Pancreas (tissue), 10 donors: ENCODE results near the gene MTHFD1L. TPM values are rescaled to one million over a fixed set of nuclear protein-coding genes. Genes with fewer than 3 reads are reported as not detected.
A peak's percentile ranks its signal among the peaks of the same experiment; 100 is the strongest.
"Not testable (repeated sequence)": the region's sequence is repeated elsewhere in the genome, so short reads cannot be mapped to it uniquely, and the experiment has no call there.

Experiments used
- ATAC-seq, 4 donors: fragments of 200-7000 bp; cut with Tn5 transposase; one replicate each; pipeline versions ENCODE4 v1.8.0 to v1.9.1; 2020; ENCODE audit warnings: mild to moderate bottlenecking in 4 of 4, moderate library complexity in 4 of 4
- DNase-seq, 6 donors: peaks; one replicate each; pipeline ENCODE4 v3.0.0-alpha.2; 2020
- FAIRE-seq: peaks from 2 replicates; lab custom pipeline; 2012; peaks lifted over from hg19 to GRCh38; lab: Jason Lieb, UNC
- H3K27ac ChIP-seq, 4 donors: fragments of 200-600 bp; sonication (generic); 1 replicate in 3 of 4; 2 replicates in 1 of 4; pipeline versions ENCODE4 v1.5.0 to v1.8.0; 2020
- H3K27me3 ChIP-seq, 4 donors: fragments of 200-600 bp; one replicate each; pipeline ENCODE4 v1.8.0; 2021
- H3K36me3 ChIP-seq, 3 donors: fragments of 200-600 bp; sonication (generic) in 1 of 3; one replicate each; pipeline versions ENCODE4 v1.5.0 to v1.8.0; 2020 to 2021
- H3K4me1 ChIP-seq, 3 donors: fragments of 200-600 bp; one replicate each; pipeline ENCODE4 v1.8.0; 2021
- H3K4me3 ChIP-seq, 4 donors: fragments of 200-600 bp; sonication (generic) in 2 of 4; one replicate each; pipeline versions ENCODE4 v1.5.0 to v1.8.0; 2020 to 2021
- H3K9me3 ChIP-seq, 4 donors: fragments of 200-600 bp; one replicate each; pipeline ENCODE4 v1.8.0; 2021
- WGBS, 2 donors: extraction: QIAGEN DNeasy Blood & Tissue Kit; methylation state at CpG; one replicate each; pipeline ENCODE4 v1.1.7; 2013; 5-methylcytosine and 5-hydroxymethylcytosine counted together
- intact Hi-C, 3 donors: fragments of 100-400 bp; cut with DNase I; formaldehyde crosslinking; loops; one replicate each; pipeline versions ENCODE4 v1.11.1 to v1.14.2; 2022
- polyA plus RNA-seq, 2 donors: library from polyadenylated mRNA; stranded (reverse); fragments of 200-250 nt; gene quantifications; one replicate each; pipeline ENCODE4 v1.2.3, GENCODE V29; 2013
- total RNA-seq, 6 donors: library from RNA; stranded (reverse); fragmentation: NEBNext Ultra II Directional in 4 of 6; extraction: Animal tissue kit (Norgen Biotek cat#: 25700) in 4 of 6; gene quantifications; one replicate each; pipeline versions ENCODE4 v1.2.1 to v1.2.4, GENCODE V29; 2021 to 2023
- TF ChIP-seq, protein P1 (sequence below), 4 donors: fragments of 200-600 bp; sonication (generic) in 3 of 4; IDR thresholded peaks; one replicate each; pipeline versions ENCODE4 v1.5.0 to v1.8.0; 2021; ENCODE audit warnings: antibody characterized with exemption in 4 of 4
- donor health status: healthy with polysubstance abuse.
- donor health status: DM: no; HTN: no; CAD: no; lungs with moderate emphysema.
- donor health status: DM: no; HTN: no; CAD: no.
- donor health status: control.
- donor health status: control.
- donor health status: Bipolar disorder and iron deficiency.
- donor health status: DM: yes; HTN: yes; CAD: no.
- donor health status: DM: no; HTN: no; CAD: no.
- donor health status: DM: no; HTN: no; CAD: no.
- donor health status: DM: yes; HTN: yes; CAD: no.

Gene MTHFD1L
- total and polyA plus RNA-seq, 8 donors = 3.2 to 26.5 (median 9.0) TPM

DNA sequence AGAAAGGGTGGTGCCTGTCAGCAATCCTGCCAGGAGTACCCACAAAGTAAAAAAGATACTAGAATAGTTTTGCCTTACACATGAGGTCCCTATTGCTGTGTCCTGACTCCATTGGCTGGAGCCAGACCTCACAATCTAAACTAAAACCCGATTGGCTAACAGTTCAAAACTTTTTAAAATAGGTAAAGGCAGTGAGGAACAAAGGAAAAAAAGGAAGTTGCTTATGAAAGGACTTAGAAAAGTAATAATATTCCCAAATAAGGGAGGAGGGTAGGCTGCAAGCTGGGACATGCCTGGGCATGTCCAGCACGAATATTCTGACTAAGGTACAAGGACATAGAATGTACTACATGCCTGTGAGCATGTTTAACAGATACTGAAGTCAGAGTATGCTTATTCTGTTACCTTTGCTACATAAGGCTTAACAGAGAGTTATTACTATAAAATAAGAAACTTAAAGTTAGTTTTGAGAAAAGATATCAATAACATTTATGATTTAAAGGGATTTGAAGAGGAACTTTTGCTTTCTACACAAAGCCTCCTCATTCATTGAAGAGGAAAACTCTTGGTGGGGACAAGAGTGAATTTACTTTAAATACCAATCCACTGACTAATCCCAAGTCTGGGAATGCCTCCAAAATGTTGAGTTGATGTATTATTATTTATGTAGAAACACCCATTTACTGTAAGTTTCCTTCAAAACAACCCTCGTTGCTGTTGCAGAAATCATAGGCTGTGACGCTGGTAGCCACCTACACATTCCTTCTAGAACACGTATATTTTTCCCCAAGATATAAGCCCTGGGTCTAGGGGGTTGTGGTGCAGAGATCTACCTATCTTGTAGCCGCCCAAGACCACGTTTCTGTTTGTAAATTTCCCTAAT lies 8.2 kb upstream of the MTHFD1L start:
- H3K27ac ChIP-seq = peak overlapping the region; percentile 34 to 75 (median 58)
- no peak for FAIRE-seq

DNA sequence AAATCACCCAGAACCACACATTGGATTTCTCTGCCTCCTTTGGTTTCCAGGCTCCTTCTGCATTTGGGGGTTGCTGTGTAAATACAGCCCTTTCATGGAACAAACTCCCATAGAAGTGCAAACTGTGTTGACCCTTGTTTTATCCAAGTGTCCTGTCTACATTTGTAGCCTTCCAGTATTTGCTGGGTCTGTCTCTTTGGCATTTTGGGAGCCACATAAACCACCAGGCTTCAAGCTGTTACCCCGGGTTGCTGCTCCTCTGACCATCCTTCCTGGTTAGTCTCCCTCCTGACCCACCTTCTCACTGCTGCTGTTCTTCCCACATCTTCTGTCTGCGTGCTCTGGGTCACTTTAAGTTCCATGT lies 7.6 kb upstream of the MTHFD1L start:
- FAIRE-seq (no peak), ATAC-seq (peak in 3 of 4 donors; percentile 17 to 25 (median 20)), DNase-seq (no peak)
- peak overlapping the region; percentile 34 to 75 (median 58) for H3K27ac ChIP-seq
- intact Hi-C loops = no loop called here
- no peak overlapping the region for H3K4me3 ChIP-seq
- no peaks in the 10 kb centered on the region for H3K9me3 ChIP-seq
- TF ChIP-seq, protein P1, sequence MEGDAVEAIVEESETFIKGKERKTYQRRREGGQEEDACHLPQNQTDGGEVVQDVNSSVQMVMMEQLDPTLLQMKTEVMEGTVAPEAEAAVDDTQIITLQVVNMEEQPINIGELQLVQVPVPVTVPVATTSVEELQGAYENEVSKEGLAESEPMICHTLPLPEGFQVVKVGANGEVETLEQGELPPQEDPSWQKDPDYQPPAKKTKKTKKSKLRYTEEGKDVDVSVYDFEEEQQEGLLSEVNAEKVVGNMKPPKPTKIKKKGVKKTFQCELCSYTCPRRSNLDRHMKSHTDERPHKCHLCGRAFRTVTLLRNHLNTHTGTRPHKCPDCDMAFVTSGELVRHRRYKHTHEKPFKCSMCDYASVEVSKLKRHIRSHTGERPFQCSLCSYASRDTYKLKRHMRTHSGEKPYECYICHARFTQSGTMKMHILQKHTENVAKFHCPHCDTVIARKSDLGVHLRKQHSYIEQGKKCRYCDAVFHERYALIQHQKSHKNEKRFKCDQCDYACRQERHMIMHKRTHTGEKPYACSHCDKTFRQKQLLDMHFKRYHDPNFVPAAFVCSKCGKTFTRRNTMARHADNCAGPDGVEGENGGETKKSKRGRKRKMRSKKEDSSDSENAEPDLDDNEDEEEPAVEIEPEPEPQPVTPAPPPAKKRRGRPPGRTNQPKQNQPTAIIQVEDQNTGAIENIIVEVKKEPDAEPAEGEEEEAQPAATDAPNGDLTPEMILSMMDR (IDR thresholded peaks at IDR 0.05) = no peak
- WGBS, 2 donors = 85 to 88% methylated on average over 2 of the region's 2 CpGs
- no peaks in the 10 kb centered on the region for H3K36me3 ChIP-seq
- H3K27me3 ChIP-seq = no peaks in the 10 kb centered on the region
- peaks cover 0 to 16% (median 14%) of the 10 kb centered on the region in 3 donors for H3K4me1 ChIP-seq

More for the DNA sequence above, 8.2 kb upstream of the MTHFD1L start:
- no peaks in the 10 kb centered on the region for H3K9me3 ChIP-seq
- H3K36me3 ChIP-seq = no peaks in the 10 kb centered on the region
- H3K27me3 ChIP-seq = no peaks in the 10 kb centered on the region
- ATAC-seq (peak; percentile 86 to 91 (median 88)), DNase-seq (no peak)
- no peak overlapping the region for H3K4me3 ChIP-seq
- TF ChIP-seq, protein P1 (IDR thresholded peaks at IDR 0.05) = no peak
- WGBS, 2 donors = 46 to 52% methylated on average over 7 of the region's 7 CpGs
- peaks cover 0 to 16% (median 14%) of the 10 kb centered on the region in 3 donors for H3K4me1 ChIP-seq
- intact Hi-C loops = no loop called here

- not testable (repeated sequence) for H3K27ac ChIP-seq
- H3K4me1 ChIP-seq = peaks cover 4 to 14% (median 13%) of the 10 kb centered on the region in 3 donors
Observed at GRCh38 chr6:150861448-150862168, 3.9 kb upstream of the MTHFD1L start.

DNA sequence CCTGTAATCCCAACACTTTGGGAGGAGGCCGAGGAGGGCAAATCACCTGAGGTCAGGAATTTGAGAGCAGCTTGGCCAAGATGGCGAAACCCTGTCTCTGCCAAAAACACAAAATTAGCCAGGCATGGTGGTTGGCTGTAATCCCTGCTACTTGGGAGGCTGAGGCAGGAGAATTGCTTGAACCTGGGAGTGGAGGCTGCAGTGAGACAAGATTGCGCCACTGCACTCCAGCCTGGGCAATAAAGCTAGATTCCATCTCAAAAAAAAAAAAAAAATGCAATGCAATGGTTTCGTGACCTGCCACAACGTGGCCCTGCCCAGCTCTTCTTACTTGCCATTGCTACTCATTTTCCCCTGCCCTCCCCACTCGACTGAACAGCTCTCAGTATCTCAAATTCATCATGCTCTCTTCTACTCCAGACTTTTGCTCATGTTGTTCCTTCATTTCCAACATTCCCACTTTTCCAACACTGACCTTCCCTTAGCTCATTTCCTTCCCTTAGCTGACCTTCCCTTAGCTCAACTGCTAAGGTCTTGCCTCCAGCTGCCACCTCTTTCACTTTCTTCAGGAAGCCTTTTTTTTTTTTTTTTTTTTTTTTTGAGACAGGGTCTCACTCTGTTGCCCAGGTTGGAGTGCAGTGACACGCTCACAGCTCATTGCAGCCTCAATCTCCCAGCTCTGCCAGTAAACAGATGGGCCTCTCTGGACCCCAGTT lies 2.1 kb upstream of the MTHFD1L start:
- FAIRE-seq = no peak
- WGBS, 2 donors = 76 to 88% methylated on average over 7 of the region's 7 CpGs

More at GRCh38 chr6:150861448-150862168, 3.9 kb upstream of the MTHFD1L start:
- H3K36me3 ChIP-seq, DNase-seq, H3K9me3 ChIP-seq, H3K27me3 ChIP-seq, H3K4me3 ChIP-seq, intact Hi-C loops, FAIRE-seq, ATAC-seq: not testable (repeated sequence)
- 55 to 57% methylated on average over 8 of the region's 8 CpGs for WGBS, 2 donors

More for the DNA sequence above, 2.1 kb upstream of the MTHFD1L start:
- DNase-seq = no peak
- ATAC-seq = no peak
- Histone ChIP-seq H3K27ac (no peak overlapping the region), H3K36me3 (no peaks in the 10 kb centered on the region), H3K9me3 (no peaks in the 10 kb centered on the region), H3K4me3 (no peak overlapping the region), H3K4me1 (peaks cover 0 to 4% (median 0%) of the 10 kb centered on the region in 3 donors), H3K27me3 (no peaks in the 10 kb centered on the region)
- intact Hi-C loops = no loop called here
- TF ChIP-seq, protein P1 (IDR thresholded peaks at IDR 0.05) = no peak
